SK-N-SH (cell line): ENCODE measurements around the gene DYNAP. TPM values are rescaled to one million over a fixed set of nuclear protein-coding genes. Genes with fewer than 3 reads are reported as not detected.

Source experiments
- CTCF ChIA-PET: fragments of 300-600, 350-600 bp; formaldehyde crosslinking; extraction: SDS; loops from one replicate; lab custom pipeline; 2021; lab: Yijun Ruan, JAX
- POLR2A ChIA-PET: fragments of 350-600 bp; sonication (Branson Sonifier 250); formaldehyde crosslinking; extraction: SDS; loops from one replicate; lab custom pipeline; 2020; ENCODE audit warnings: antibody characterized with exemption, inconsistent platforms; lab: Yijun Ruan, JAX
- DNase-seq: peaks from one replicate; pipeline ENCODE4 v3.0.0; 2012
- H2AFZ ChIP-seq: fragments of 200-600 bp; sonication (generic); 2 replicates; pipeline ENCODE4 v1.8.1; 2016; ENCODE audit warnings: antibody characterized with exemption, mild to moderate bottlenecking, low read depth
- H3F3A ChIP-seq: fragments of 200-600 bp; sonication (generic); replicated peaks from 2 replicates; pipeline ENCODE3; 2016; ENCODE audit warnings: antibody characterized with exemption, mild to moderate bottlenecking; ENCODE audit not compliant: insufficient read depth
- H3K27ac ChIP-seq, 2 experiments: fragments of 200-500 bp in 1 of 2; fragments of 200-600 bp in 1 of 2; sonication (Bioruptor generic) in 1 of 2; sonication (generic), shearing (Covaris generic) in 1 of 2; 2 replicates each; pipeline versions ENCODE4 v1.5.1 to v1.6.1; 2014 to 2016; ENCODE audit warnings: low read depth in 2 of 2, inconsistent platforms in 1 of 2, low read length in 1 of 2, mild to moderate bottlenecking in 1 of 2, mixed read lengths in 1 of 2
- H3K27me3 ChIP-seq: fragments of 200-600 bp; sonication (generic), shearing (Covaris generic); 2 replicates; pipeline ENCODE4 v1.6.1; 2016; ENCODE audit warnings: mixed run types; ENCODE audit not compliant: insufficient read depth
- H3K36me3 ChIP-seq, 2 experiments: fragments of 200-500 bp in 1 of 2; fragments of 200-600 bp in 1 of 2; sonication (Bioruptor generic) in 1 of 2; sonication (generic) in 1 of 2; replicated peaks in 1 of 2; 2 replicates each; pipeline versions ENCODE3 to v1.5.1; 2014 to 2016; ENCODE audit warnings: low read length in 1 of 2, mild to moderate bottlenecking in 1 of 2; ENCODE audit not compliant: insufficient read depth in 2 of 2, control insufficient read depth in 1 of 2
- H3K4me1 ChIP-seq, 2 experiments: fragments of 200-500 bp in 1 of 2; fragments of 200-600 bp in 1 of 2; sonication (Bioruptor generic) in 1 of 2; sonication (generic), shearing (Covaris generic) in 1 of 2; 2 replicates each; pipeline versions ENCODE4 v1.5.1 to v1.6.1; 2014 to 2016; ENCODE audit warnings: low read depth in 1 of 2, low read length in 1 of 2, mixed run types in 1 of 2; ENCODE audit not compliant: insufficient read depth in 2 of 2, control insufficient read depth in 1 of 2
- H3K4me2 ChIP-seq: fragments of 200-600 bp; sonication (generic), shearing (Covaris generic); 2 replicates; pipeline ENCODE4 v1.6.1; 2017; ENCODE audit warnings: mixed run types
- H3K4me3 ChIP-seq, 2 experiments: fragments of 200-500 bp in 1 of 2; fragments of 200-600 bp in 1 of 2; sonication (Bioruptor generic) in 1 of 2; sonication (generic), shearing (Covaris generic) in 1 of 2; 2 replicates each; pipeline versions ENCODE4 v1.5.1 to v1.8.1; 2014 to 2016; ENCODE audit warnings: low read depth in 2 of 2, inconsistent platforms in 1 of 2, low read length in 1 of 2, mild to moderate bottlenecking in 1 of 2, mixed read lengths in 1 of 2, moderate library complexity in 1 of 2
- H3K79me2 ChIP-seq: fragments of 200-600 bp; sonication (generic); 2 replicates; pipeline ENCODE4 v1.8.1; 2017; ENCODE audit warnings: mild to moderate bottlenecking; ENCODE audit not compliant: insufficient read depth
- H3K9ac ChIP-seq: fragments of 200-600 bp; sonication (generic); 2 replicates; pipeline ENCODE4 v1.6.1; 2017; ENCODE audit warnings: mixed run types
- H3K9me2 ChIP-seq: fragments of 200-600 bp; sonication (generic); 2 replicates; pipeline ENCODE4 v1.6.1; 2017; ENCODE audit warnings: mixed run types
- H3K9me3 ChIP-seq: fragments of 200-600 bp; sonication (generic); 2 replicates; pipeline ENCODE4 v1.6.1; 2017; ENCODE audit warnings: mixed run types, mild to moderate bottlenecking, moderate library complexity
- H4K20me1 ChIP-seq: fragments of 200-600 bp; sonication (generic); 2 replicates; pipeline ENCODE4 v1.6.1; 2017; ENCODE audit warnings: mild to moderate bottlenecking, mixed run types; ENCODE audit not compliant: insufficient read depth
- EP300 ChIP-seq, 2 experiments: IDR thresholded peaks; 2 replicates each; pipeline versions ENCODE4 v1.4.0 to v1.6.1; 2012; ENCODE audit warnings: borderline replicate concordance in 1 of 2, low read depth in 1 of 2, low read length in 1 of 2
- FOXJ3 ChIP-seq: sonication (generic); formaldehyde crosslinking; IDR thresholded peaks from 2 replicates; pipeline ENCODE4 v1.5.1; 2020; ENCODE audit warnings: mild to moderate bottlenecking, missing genetic modification reagents
- JUND ChIP-seq: IDR thresholded peaks from 2 replicates; pipeline ENCODE4 v1.4.0; 2012
- MEF2A ChIP-seq: IDR thresholded peaks from 2 replicates; pipeline ENCODE4 v1.4.0; 2012; ENCODE audit warnings: low read depth, borderline replicate concordance
- MXI1 ChIP-seq: IDR thresholded peaks from 2 replicates; pipeline ENCODE4 v1.6.1; 2012; ENCODE audit warnings: mild to moderate bottlenecking, low read depth, low read length, improper control_type of control experiment
- NRF1 ChIP-seq: IDR thresholded peaks from 2 replicates; pipeline ENCODE4 v1.6.1; 2012; ENCODE audit warnings: low read depth, mild to moderate bottlenecking, low read length
- POLR2AphosphoS5 ChIP-seq: IDR thresholded peaks from 2 replicates; pipeline ENCODE4 v1.6.1; 2012; ENCODE audit warnings: low read depth, low read length
- RFX5 ChIP-seq: IDR thresholded peaks from 2 replicates; pipeline ENCODE4 v1.6.1; 2012; ENCODE audit warnings: mild to moderate bottlenecking, improper control_type of control experiment, low read length
- SMC3 ChIP-seq: IDR thresholded peaks from 2 replicates; pipeline ENCODE4 v1.6.1; 2012; ENCODE audit warnings: low read depth, low read length, improper control_type of control experiment
- TAF1 ChIP-seq: IDR thresholded peaks from 2 replicates; pipeline ENCODE4 v1.6.1; 2012; ENCODE audit warnings: low read depth, mild to moderate bottlenecking, low read length, moderate library complexity, borderline replicate concordance
- TEAD4 ChIP-seq: IDR thresholded peaks from 2 replicates; pipeline ENCODE4 v1.4.0; 2012; ENCODE audit warnings: mild to moderate bottlenecking, borderline replicate concordance; ENCODE audit not compliant: insufficient read depth
- WGBS: methylation state at CpG from one replicate; pipeline ENCODE4 v1.1.6; 2017; ENCODE audit warnings: low lambda C conversion rate; 5-methylcytosine and 5-hydroxymethylcytosine counted together
- polyA plus RNA-seq, 3 experiments: library from polyadenylated mRNA; depleted of rRNA; stranded (reverse); fragments of >200 nt; gene quantifications; 2 replicates each; pipeline ENCODE4 v1.2.3, GENCODE V29; 2012
- TF ChIP-seq, protein P1 (sequence below): IDR thresholded peaks from 2 replicates; pipeline ENCODE4 v1.4.0; 2012; ENCODE audit warnings: low read depth, borderline replicate concordance
- TF ChIP-seq, protein P2 (sequence below): IDR thresholded peaks from 2 replicates; pipeline ENCODE4; 2012
- TF ChIP-seq, protein P3 (sequence below): fragments of 150-350 bp; IDR thresholded peaks from 2 replicates; pipeline ENCODE4 v1.6.1; 2017; ENCODE audit warnings: antibody characterized with exemption, low read length, low read depth, borderline replicate concordance
- TF ChIP-seq, protein P4 (sequence below): fragments of 200-600 bp; sonication (generic); IDR thresholded peaks from 2 replicates; pipeline ENCODE4 v1.6.1; 2017; ENCODE audit warnings: antibody characterized with exemption, mild to moderate bottlenecking, moderate library complexity

DYNAP gene
- polyA plus RNA-seq, 1 of the 3 experiments (the other 2 are of a cell fraction) = not detected

DNA sequence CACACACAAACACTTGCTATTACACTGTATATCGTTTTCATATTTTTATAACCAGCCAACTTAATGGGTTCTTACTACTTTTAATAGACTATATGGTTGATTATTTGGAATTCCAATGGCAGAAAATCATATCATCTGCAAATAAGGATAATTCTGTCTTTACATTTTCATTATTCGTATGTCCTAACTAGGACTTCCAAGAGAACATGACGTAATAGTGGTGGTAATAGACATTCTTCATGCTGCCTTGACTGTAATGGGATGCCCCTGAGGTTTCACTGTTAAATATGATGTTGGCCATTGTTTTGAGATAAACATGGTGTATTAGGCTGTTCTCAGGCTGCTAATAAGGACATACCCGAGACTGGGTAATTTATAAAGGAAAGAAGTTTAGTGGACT, 45.2 kb downstream of the DYNAP start (continued):
- TF ChIP-seq EP300 (IDR thresholded peaks at IDR 0.05; ENCODE audit: borderline replicate concordance in 1 of 2, low read depth in 1 of 2, low read length in 1 of 2) = no peak
- TF ChIP-seq, all 33 proteins: peak for 0

DNA sequence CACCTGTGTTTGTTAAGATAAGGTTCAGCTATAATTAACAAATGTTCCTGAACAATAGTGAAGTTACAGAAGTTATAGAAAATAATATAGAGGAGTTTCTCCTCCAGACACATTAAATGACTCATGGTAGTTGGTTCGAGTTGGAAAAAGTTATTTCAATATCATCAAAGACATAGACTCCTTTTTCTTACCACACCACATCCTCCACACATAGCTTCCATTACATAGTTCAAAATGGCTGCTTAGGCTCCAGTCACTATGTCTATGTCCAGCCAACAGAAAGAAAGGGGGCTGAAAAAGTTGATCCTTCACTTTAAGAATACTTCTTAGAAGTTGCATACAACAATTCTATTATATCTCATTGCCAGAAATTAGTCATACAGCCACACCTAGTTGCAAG, 50.7 kb downstream of the DYNAP start:
- TF ChIP-seq, protein P1, sequence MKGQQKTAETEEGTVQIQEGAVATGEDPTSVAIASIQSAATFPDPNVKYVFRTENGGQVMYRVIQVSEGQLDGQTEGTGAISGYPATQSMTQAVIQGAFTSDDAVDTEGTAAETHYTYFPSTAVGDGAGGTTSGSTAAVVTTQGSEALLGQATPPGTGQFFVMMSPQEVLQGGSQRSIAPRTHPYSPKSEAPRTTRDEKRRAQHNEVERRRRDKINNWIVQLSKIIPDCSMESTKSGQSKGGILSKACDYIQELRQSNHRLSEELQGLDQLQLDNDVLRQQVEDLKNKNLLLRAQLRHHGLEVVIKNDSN = no peak
- no peak for TF ChIP-seq RFX5
- no peak for TF ChIP-seq EP300 (IDR thresholded peaks at IDR 0.05; ENCODE audit: borderline replicate concordance in 1 of 2, low read depth in 1 of 2, low read length in 1 of 2)
- TF ChIP-seq POLR2AphosphoS5 = no peak
- no peak for TF ChIP-seq MEF2A
- no peak for TF ChIP-seq FOXJ3 (CRISPR knock-in tag)
- TF ChIP-seq, protein P2, sequence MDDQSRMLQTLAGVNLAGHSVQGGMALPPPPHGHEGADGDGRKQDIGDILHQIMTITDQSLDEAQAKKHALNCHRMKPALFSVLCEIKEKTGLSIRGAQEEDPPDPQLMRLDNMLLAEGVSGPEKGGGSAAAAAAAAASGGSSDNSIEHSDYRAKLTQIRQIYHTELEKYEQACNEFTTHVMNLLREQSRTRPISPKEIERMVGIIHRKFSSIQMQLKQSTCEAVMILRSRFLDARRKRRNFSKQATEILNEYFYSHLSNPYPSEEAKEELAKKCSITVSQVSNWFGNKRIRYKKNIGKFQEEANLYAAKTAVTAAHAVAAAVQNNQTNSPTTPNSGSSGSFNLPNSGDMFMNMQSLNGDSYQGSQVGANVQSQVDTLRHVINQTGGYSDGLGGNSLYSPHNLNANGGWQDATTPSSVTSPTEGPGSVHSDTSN = no peak
- no peak for TF ChIP-seq TEAD4
- TF ChIP-seq, protein P3, sequence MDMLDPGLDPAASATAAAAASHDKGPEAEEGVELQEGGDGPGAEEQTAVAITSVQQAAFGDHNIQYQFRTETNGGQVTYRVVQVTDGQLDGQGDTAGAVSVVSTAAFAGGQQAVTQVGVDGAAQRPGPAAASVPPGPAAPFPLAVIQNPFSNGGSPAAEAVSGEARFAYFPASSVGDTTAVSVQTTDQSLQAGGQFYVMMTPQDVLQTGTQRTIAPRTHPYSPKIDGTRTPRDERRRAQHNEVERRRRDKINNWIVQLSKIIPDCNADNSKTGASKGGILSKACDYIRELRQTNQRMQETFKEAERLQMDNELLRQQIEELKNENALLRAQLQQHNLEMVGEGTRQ = no peak
- TF ChIP-seq SMC3 = no peak
- TF ChIP-seq TAF1 = no peak
- no peak for TF ChIP-seq NRF1
- no peak for TF ChIP-seq JUND
- no peak for TF ChIP-seq MXI1
- TF ChIP-seq, protein P4, sequence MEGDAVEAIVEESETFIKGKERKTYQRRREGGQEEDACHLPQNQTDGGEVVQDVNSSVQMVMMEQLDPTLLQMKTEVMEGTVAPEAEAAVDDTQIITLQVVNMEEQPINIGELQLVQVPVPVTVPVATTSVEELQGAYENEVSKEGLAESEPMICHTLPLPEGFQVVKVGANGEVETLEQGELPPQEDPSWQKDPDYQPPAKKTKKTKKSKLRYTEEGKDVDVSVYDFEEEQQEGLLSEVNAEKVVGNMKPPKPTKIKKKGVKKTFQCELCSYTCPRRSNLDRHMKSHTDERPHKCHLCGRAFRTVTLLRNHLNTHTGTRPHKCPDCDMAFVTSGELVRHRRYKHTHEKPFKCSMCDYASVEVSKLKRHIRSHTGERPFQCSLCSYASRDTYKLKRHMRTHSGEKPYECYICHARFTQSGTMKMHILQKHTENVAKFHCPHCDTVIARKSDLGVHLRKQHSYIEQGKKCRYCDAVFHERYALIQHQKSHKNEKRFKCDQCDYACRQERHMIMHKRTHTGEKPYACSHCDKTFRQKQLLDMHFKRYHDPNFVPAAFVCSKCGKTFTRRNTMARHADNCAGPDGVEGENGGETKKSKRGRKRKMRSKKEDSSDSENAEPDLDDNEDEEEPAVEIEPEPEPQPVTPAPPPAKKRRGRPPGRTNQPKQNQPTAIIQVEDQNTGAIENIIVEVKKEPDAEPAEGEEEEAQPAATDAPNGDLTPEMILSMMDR = no peak
- Histone ChIP-seq H2AFZ (no peak overlapping the region), H3K27me3 (no peaks in the 10 kb centered on the region), H3K9me2 (no peaks in the 10 kb centered on the region), H3K9ac (no peak overlapping the region), H3K36me3 (no peaks in the 10 kb centered on the region), H3K4me2 (no peak overlapping the region), H3K4me3 (no peak overlapping the region), H3K4me1 (no peaks in the 10 kb centered on the region), H3K27ac (no peak overlapping the region), H3F3A (no peaks in the 10 kb centered on the region), H3K9me3 (no peaks in the 10 kb centered on the region), H4K20me1 (no peaks in the 10 kb centered on the region), H3K79me2 (no peaks in the 10 kb centered on the region)
- ChIA-PET POLR2A (no interaction called here), CTCF (interaction anchor here (2.1 kb wide), 1 partner anchor 84 kb away, joined by 5 read pairs; no protein-coding TSS in a partner anchor)
- DNase-seq = no peak
- 6% methylated on average over 1 of the region's 1 CpG for WGBS
